ENCODE measurements around the gene ITGB3BP. TPM values are rescaled to one million over a fixed set of nuclear protein-coding genes. Genes with fewer than 3 reads are reported as not detected.

Gene ITGB3BP
- total and polyA plus RNA-seq, 5 donors, result 5.7 to 16.7 (median 7.7) TPM

DNA sequence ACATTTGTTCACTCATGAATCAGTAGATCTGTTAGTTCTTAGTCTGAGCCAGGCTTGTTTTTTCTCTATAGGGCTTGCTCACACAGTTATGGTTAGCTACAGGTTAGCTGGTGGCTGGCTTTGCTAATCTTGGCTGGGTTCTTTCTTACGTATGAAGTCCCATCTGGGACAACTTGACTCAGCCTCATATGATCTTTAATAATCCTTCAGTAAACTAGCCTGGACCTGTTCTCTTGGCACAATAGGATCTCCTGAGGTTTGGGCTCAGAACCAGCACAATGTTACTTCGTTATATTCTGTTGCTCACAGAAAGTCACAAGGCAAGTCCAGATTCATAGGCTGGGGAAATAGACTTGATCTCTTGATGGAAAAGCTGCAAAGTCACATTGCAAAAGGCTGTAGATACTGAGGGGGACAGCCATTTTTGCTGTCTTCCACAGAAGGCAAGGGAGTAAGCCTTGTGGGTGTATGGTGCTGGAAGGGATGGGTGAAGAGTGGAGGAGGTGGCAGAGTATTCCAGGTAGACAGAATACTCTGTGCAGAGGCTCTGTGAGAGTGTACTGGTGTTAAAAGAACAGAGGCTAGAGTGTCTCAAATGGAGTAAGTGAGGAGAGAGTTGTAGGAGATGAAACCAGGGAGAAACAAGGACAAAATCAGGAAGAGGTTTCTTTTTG, 24.7 kb upstream of the ITGB3BP start:
- no peaks in the 10 kb centered on the region for H3K9me3 ChIP-seq (ENCODE audit: control insufficient read depth, low read length)
- no peaks in the 10 kb centered on the region for H3K4me1 ChIP-seq (ENCODE audit: control insufficient read depth, insufficient read depth, low read length)
- H3K27ac ChIP-seq (ENCODE audit: low read length), result no peak overlapping the region
- intact Hi-C loops (cut with DNase I), result no loop called here
- DNase-seq (no peak), ATAC-seq (no peak)
- WGBS, result 83% methylated on average over 2 of the region's 2 CpGs
- H3K4me3 ChIP-seq (ENCODE audit: low read length), result no peak overlapping the region
- no peaks in the 10 kb centered on the region for H3K27me3 ChIP-seq (ENCODE audit: control insufficient read depth, insufficient read depth)

DNA sequence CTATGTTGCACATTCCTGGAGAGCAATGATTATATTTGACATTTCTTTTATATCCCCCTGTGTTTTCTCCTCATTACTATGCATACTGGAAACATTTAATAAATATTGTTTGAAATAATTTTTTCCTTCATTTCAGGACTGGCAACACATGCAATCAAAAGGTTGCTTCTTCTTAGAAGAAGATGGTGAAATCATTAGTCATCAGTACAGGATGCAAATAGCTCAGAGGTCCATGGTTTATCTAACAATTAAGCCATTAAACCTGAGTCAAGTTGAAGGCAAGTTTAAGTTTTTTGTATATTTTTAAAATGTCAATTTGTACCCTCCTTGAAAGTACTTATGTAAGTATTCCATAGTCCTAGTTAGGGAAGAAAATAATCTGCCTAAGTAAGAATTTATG, 22.8 kb upstream of the ITGB3BP start:
- intact Hi-C loops (cut with DNase I), result no loop called here

DNA sequence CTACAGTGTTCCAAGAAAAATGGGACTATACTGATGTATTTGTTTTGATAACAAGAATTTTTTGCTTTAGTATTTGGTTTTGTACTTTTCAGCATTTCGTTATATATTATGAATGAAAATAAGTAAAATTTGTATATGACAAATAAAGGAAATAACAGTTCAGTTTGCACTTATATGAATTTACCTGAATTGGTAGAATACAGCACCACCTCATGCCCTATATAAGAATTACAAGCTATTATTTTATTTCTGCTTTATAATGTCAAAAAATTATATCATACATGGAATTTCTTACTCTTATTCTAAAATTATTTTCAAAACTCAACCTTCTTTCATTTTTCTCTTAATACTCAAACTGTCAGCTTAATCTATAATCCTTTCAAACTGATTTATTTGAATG, 14.9 kb upstream of the ITGB3BP start:
- ATAC-seq (no peak), DNase-seq (no peak)
- H3K27ac ChIP-seq (ENCODE audit: low read length), result no peak overlapping the region
- no peak overlapping the region for H3K4me3 ChIP-seq (ENCODE audit: low read length)
- H3K4me1 ChIP-seq (ENCODE audit: control insufficient read depth, insufficient read depth, low read length), result no peaks in the 10 kb centered on the region
- no peaks in the 10 kb centered on the region for H3K27me3 ChIP-seq (ENCODE audit: control insufficient read depth, insufficient read depth)
- intact Hi-C loops (cut with DNase I), result no loop called here
- H3K9me3 ChIP-seq (ENCODE audit: control insufficient read depth, low read length), result no peaks in the 10 kb centered on the region
- WGBS, result 63% methylated on average over 1 of the region's 1 CpG

More for the DNA sequence above, 22.8 kb upstream of the ITGB3BP start:
- H3K27me3 ChIP-seq (ENCODE audit: control insufficient read depth, insufficient read depth), result no peaks in the 10 kb centered on the region
- H3K9me3 ChIP-seq (ENCODE audit: control insufficient read depth, low read length), result no peaks in the 10 kb centered on the region
- H3K4me1 ChIP-seq (ENCODE audit: control insufficient read depth, insufficient read depth, low read length), result no peaks in the 10 kb centered on the region
- no peak for ATAC-seq
- no peak overlapping the region for H3K27ac ChIP-seq (ENCODE audit: low read length)
- H3K4me3 ChIP-seq (ENCODE audit: low read length), result no peak overlapping the region
- no peak for DNase-seq

DNA sequence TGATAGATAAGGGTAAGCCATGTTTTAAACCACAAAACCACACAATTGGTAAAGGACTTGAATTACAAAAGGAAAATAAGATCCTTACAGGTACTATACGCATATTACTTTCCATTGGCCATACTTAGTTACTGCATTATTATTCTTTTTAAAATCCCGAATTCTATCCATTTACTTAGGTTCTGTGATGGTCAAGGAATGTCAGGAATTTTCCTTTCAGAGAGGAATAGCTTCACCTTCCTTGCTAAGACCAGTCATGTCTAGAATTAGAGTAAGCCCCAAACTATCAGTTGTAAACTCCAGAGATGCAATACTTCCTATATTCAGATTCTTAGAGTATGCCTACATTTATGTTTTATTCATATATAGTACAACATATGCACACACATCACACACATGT, 14.0 kb upstream of the ITGB3BP start:
- ATAC-seq (no peak), DNase-seq (no peak)
- Histone ChIP-seq H3K4me3 (ENCODE audit: low read length) (no peak overlapping the region), H3K9me3 (ENCODE audit: control insufficient read depth, low read length) (no peaks in the 10 kb centered on the region), H3K27me3 (ENCODE audit: control insufficient read depth, insufficient read depth) (no peaks in the 10 kb centered on the region), H3K27ac (ENCODE audit: low read length) (no peak overlapping the region), H3K4me1 (ENCODE audit: control insufficient read depth, insufficient read depth, low read length) (no peaks in the 10 kb centered on the region)
- 67% methylated on average over 2 of the region's 2 CpGs for WGBS
- intact Hi-C loops (cut with DNase I), result no loop called here

DNA sequence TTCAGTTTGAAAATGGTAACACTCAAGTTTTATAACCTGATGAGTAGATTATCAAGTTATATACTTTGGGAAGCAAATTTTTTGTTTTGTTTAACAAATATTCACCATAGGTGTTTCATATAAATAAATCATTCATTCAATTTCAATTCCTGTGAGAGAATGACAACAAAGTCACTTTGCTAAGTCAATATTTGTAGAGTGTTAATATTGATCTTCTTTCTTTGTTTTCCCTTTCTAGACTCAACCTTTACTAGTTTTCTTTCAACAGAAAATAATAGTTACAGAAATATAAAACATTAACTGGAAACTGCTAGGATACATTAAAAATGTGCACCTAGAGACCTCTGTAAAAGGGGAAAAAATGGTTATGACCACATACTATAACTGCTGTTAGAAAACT, 11.4 kb upstream of the ITGB3BP start:
- no peaks in the 10 kb centered on the region for H3K9me3 ChIP-seq (ENCODE audit: control insufficient read depth, low read length)
- no peak overlapping the region for H3K4me3 ChIP-seq (ENCODE audit: low read length)
- no peak overlapping the region for H3K27ac ChIP-seq (ENCODE audit: low read length)
- intact Hi-C loops (cut with DNase I), result no loop called here
- no peaks in the 10 kb centered on the region for H3K4me1 ChIP-seq (ENCODE audit: control insufficient read depth, insufficient read depth, low read length)
- ATAC-seq (no peak), DNase-seq (no peak)
- H3K27me3 ChIP-seq (ENCODE audit: control insufficient read depth, insufficient read depth), result no peaks in the 10 kb centered on the region

DNA sequence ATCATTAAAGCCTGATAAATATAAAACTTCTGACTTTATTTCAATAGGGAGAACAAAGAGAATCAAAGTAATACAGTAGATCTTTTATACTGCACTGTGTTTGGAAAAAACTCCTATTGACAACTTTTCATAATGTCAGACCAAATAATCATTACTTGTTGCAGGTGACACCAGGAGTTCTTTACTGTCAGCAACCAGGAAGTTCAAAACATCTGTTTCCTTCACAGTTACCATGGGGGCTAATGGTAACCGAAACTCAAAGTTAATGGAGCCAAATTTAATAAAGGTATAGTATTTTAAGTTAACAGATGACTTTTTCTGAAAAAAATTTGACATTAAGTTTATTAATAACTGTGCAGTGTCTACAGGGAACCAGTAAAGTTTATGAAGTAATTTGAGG, 10.9 kb upstream of the ITGB3BP start:
- intact Hi-C loops (cut with DNase I), result no loop called here
- no peak overlapping the region for H3K27ac ChIP-seq (ENCODE audit: low read length)
- ATAC-seq (no peak), DNase-seq (no peak)
- H3K9me3 ChIP-seq (ENCODE audit: control insufficient read depth, low read length), result no peaks in the 10 kb centered on the region
- 81% methylated on average over 1 of the region's 1 CpG for WGBS
- no peaks in the 10 kb centered on the region for H3K27me3 ChIP-seq (ENCODE audit: control insufficient read depth, insufficient read depth)
- no peak overlapping the region for H3K4me3 ChIP-seq (ENCODE audit: low read length)
- H3K4me1 ChIP-seq (ENCODE audit: control insufficient read depth, insufficient read depth, low read length), result no peaks in the 10 kb centered on the region

DNA sequence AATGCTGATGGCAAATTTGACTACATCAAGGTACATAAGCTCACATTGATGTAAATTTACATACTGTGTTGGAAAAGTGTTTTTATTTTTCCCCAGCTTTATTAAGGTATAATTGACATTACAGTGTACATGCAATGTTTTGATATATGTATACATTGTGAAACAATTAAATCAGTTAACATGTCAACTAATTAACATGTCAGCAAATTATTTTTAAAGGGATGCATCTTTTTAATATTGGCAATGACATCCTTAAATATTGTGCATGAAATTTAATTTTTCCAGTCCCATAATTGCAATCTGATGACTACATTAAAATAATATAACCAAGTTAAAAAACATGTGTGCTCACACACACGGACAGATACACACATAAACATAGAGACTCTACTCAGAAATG, 9.7 kb upstream of the ITGB3BP start:
- no peaks in the 10 kb centered on the region for H3K4me1 ChIP-seq (ENCODE audit: control insufficient read depth, insufficient read depth, low read length)
- no peaks in the 10 kb centered on the region for H3K27me3 ChIP-seq (ENCODE audit: control insufficient read depth, insufficient read depth)
- WGBS, result 91% methylated on average over 1 of the region's 1 CpG
- intact Hi-C loops (cut with DNase I), result no loop called here
- no peak overlapping the region for H3K4me3 ChIP-seq (ENCODE audit: low read length)
- H3K27ac ChIP-seq (ENCODE audit: low read length), result no peak overlapping the region
- ATAC-seq (no peak), DNase-seq (no peak)
- H3K9me3 ChIP-seq (ENCODE audit: control insufficient read depth, low read length), result no peaks in the 10 kb centered on the region

DNA sequence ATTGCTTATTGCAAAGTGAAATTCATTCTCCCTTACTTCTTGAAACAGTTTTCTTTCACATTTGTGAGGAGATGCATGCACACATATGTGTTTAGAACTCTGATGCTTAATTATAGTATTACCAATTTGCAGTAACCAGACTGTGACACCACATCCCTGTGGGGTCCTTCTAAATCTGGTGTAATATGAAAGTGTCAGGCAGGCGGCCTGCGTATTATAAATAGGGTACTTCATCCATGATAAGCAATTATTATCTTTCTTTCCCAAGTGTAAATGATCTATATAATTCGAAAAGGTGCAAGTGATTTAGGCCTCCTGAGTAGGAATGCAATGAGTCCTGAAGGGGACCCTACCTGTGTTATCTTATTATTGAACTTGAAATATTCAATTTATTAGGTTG, 1.2 kb upstream of the ITGB3BP start:
- Histone ChIP-seq H3K27ac (ENCODE audit: low read length) (no peak overlapping the region), H3K27me3 (ENCODE audit: control insufficient read depth, insufficient read depth) (no peaks in the 10 kb centered on the region), H3K9me3 (ENCODE audit: control insufficient read depth, low read length) (no peaks in the 10 kb centered on the region), H3K4me3 (ENCODE audit: low read length) (peak overlapping the region; percentile 95), H3K4me1 (ENCODE audit: control insufficient read depth, insufficient read depth, low read length) (no peaks in the 10 kb centered on the region)
- 42% methylated on average over 3 of the region's 3 CpGs for WGBS
- intact Hi-C loops (cut with DNase I), result no loop called here
- ATAC-seq, result no peak
- no peak for DNase-seq

DNA sequence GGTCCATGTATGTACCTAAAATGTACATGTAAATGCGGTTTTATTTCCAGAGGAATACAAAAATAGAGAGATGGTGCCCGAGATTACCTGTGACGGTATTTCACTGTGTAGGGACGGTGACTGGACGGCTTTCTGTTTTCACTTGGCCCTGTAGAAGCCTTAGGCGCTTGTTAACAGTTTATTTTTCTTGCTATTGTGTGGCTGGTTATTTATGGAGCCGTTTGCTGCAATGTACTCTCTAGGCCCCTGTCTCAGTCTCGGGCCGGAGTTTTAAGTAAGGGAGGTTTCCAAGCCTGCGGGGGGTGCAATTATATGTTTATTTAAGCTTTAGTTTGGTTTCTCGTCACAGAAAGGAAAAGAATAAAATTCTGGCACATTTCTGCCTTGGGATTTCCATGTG, 713 bp upstream of the ITGB3BP start:
- Histone ChIP-seq H3K4me1 (ENCODE audit: control insufficient read depth, insufficient read depth, low read length) (no peaks in the 10 kb centered on the region), H3K27ac (ENCODE audit: low read length) (peak overlapping the region; percentile 91), H3K27me3 (ENCODE audit: control insufficient read depth, insufficient read depth) (no peaks in the 10 kb centered on the region), H3K9me3 (ENCODE audit: control insufficient read depth, low read length) (no peaks in the 10 kb centered on the region), H3K4me3 (ENCODE audit: low read length) (peak overlapping the region; percentile 95)
- peak; percentile 60 to 61 for ATAC-seq
- under 1% methylated on average over 11 of the region's 11 CpGs for WGBS
- intact Hi-C loops (cut with DNase I), result no loop called here
- no peak for DNase-seq

DNA sequence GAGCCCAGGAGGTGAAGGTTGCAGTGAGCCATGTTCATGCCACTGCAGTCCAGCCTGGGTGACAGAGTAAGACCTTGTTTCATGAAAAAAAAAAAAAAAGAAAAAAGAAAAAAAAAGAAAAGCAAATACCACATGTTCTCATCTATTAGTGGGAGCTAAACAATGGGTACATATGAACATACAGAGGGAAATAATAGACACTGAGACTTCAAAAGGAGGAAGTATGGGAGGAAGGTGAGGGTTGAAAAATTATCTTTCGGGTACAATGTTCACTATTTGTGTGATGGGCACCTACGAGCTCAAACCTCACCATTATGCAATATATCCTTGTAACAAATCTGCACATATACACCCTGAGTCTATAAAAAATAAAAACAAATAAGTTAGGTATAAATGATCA, 6.4 kb downstream of the ITGB3BP start:
- DNase-seq, result no peak
- Histone ChIP-seq H3K9me3 (ENCODE audit: control insufficient read depth, low read length) (no peaks in the 10 kb centered on the region), H3K27me3 (ENCODE audit: control insufficient read depth, insufficient read depth) (no peaks in the 10 kb centered on the region), H3K4me3 (ENCODE audit: low read length) (no peak overlapping the region), H3K27ac (ENCODE audit: low read length) (no peak overlapping the region), H3K4me1 (ENCODE audit: control insufficient read depth, insufficient read depth, low read length) (no peaks in the 10 kb centered on the region)
- intact Hi-C loops (cut with DNase I), result no loop called here
- 83% methylated on average over 2 of the region's 2 CpGs for WGBS
- ATAC-seq, result no peak

DNA sequence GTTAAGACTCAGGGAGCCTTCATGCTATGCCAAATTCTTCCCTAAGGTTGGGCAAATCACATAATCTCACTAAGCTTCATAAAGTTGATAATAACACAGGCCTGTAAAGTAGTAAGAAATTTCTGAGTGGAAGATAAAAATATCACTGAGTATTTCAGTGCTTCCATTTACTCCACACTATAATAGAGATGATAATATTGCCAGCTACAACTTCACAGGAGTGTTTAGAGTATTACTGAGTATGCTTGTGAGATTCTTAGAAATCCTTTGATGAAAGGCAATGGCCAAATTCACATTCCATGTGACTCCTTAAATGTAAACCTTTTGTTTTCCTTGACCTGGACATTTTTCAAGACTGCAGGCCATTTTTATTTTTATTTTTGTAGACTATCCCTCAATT, 10.4 kb downstream of the ITGB3BP start:
- DNase-seq (no peak), ATAC-seq (no peak)
- intact Hi-C loops (cut with DNase I), result no loop called here
- Histone ChIP-seq H3K27me3 (ENCODE audit: control insufficient read depth, insufficient read depth) (no peaks in the 10 kb centered on the region), H3K4me1 (ENCODE audit: control insufficient read depth, insufficient read depth, low read length) (no peaks in the 10 kb centered on the region), H3K9me3 (ENCODE audit: control insufficient read depth, low read length) (no peaks in the 10 kb centered on the region), H3K4me3 (ENCODE audit: low read length) (no peak overlapping the region), H3K27ac (ENCODE audit: low read length) (no peak overlapping the region)

DNA sequence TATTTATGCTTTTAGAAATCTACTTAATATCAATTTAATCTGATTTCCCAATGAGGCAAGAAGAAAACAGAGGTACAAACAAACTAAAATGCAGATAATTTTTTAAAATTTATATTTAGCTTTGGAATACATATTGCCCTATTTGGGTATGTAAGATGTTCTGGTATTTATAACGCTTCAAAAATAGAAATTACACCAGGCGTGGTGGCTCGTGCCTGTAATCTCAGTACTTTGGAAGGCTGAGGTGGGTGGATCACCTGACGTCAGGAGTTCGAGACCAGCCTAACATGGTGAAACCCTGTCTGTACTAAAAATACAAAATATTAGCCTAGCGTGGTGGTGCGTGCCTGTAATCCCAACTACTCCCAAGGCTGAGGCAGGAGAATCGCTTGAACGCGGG, 13.3 kb downstream of the ITGB3BP start:
- H3K27me3 ChIP-seq (ENCODE audit: control insufficient read depth, insufficient read depth), result no peaks in the 10 kb centered on the region
- no peak for DNase-seq
- no peak overlapping the region for H3K4me3 ChIP-seq (ENCODE audit: low read length)
- peak overlapping the region; percentile 72 for H3K27ac ChIP-seq (ENCODE audit: low read length)
- H3K9me3 ChIP-seq (ENCODE audit: control insufficient read depth, low read length), result no peaks in the 10 kb centered on the region
- no peak for ATAC-seq
- WGBS, result 80% methylated on average over 10 of the region's 10 CpGs
- H3K4me1 ChIP-seq (ENCODE audit: control insufficient read depth, insufficient read depth, low read length), result no peaks in the 10 kb centered on the region
- intact Hi-C loops (cut with DNase I), result no loop called here
